SK-N-SH (cell line): ENCODE measurements around the gene IGF1R. TPM values are rescaled to one million over a fixed set of nuclear protein-coding genes. Genes with fewer than 3 reads are reported as not detected.

Source experiments
- CTCF ChIA-PET: fragments of 300-600, 350-600 bp; formaldehyde crosslinking; extraction: SDS; loops from one replicate; lab custom pipeline; 2021; lab: Yijun Ruan, JAX
- POLR2A ChIA-PET: fragments of 350-600 bp; sonication (Branson Sonifier 250); formaldehyde crosslinking; extraction: SDS; loops from one replicate; lab custom pipeline; 2020; ENCODE audit warnings: antibody characterized with exemption, inconsistent platforms; lab: Yijun Ruan, JAX
- DNase-seq: peaks from one replicate; pipeline ENCODE4 v3.0.0; 2012
- H2AFZ ChIP-seq: fragments of 200-600 bp; sonication (generic); 2 replicates; pipeline ENCODE4 v1.8.1; 2016; ENCODE audit warnings: antibody characterized with exemption, mild to moderate bottlenecking, low read depth
- H3F3A ChIP-seq: fragments of 200-600 bp; sonication (generic); replicated peaks from 2 replicates; pipeline ENCODE3; 2016; ENCODE audit warnings: antibody characterized with exemption, mild to moderate bottlenecking; ENCODE audit not compliant: insufficient read depth
- H3K27ac ChIP-seq, 2 experiments: fragments of 200-500 bp in 1 of 2; fragments of 200-600 bp in 1 of 2; sonication (Bioruptor generic) in 1 of 2; sonication (generic), shearing (Covaris generic) in 1 of 2; 2 replicates each; pipeline versions ENCODE4 v1.5.1 to v1.6.1; 2014 to 2016; ENCODE audit warnings: low read depth in 2 of 2, inconsistent platforms in 1 of 2, low read length in 1 of 2, mild to moderate bottlenecking in 1 of 2, mixed read lengths in 1 of 2
- H3K27me3 ChIP-seq: fragments of 200-600 bp; sonication (generic), shearing (Covaris generic); 2 replicates; pipeline ENCODE4 v1.6.1; 2016; ENCODE audit warnings: mixed run types; ENCODE audit not compliant: insufficient read depth
- H3K36me3 ChIP-seq, 2 experiments: fragments of 200-500 bp in 1 of 2; fragments of 200-600 bp in 1 of 2; sonication (Bioruptor generic) in 1 of 2; sonication (generic) in 1 of 2; replicated peaks in 1 of 2; 2 replicates each; pipeline versions ENCODE3 to v1.5.1; 2014 to 2016; ENCODE audit warnings: low read length in 1 of 2, mild to moderate bottlenecking in 1 of 2; ENCODE audit not compliant: insufficient read depth in 2 of 2, control insufficient read depth in 1 of 2
- H3K4me1 ChIP-seq, 2 experiments: fragments of 200-500 bp in 1 of 2; fragments of 200-600 bp in 1 of 2; sonication (Bioruptor generic) in 1 of 2; sonication (generic), shearing (Covaris generic) in 1 of 2; 2 replicates each; pipeline versions ENCODE4 v1.5.1 to v1.6.1; 2014 to 2016; ENCODE audit warnings: low read depth in 1 of 2, low read length in 1 of 2, mixed run types in 1 of 2; ENCODE audit not compliant: insufficient read depth in 2 of 2, control insufficient read depth in 1 of 2
- H3K4me2 ChIP-seq: fragments of 200-600 bp; sonication (generic), shearing (Covaris generic); 2 replicates; pipeline ENCODE4 v1.6.1; 2017; ENCODE audit warnings: mixed run types
- H3K4me3 ChIP-seq, 2 experiments: fragments of 200-500 bp in 1 of 2; fragments of 200-600 bp in 1 of 2; sonication (Bioruptor generic) in 1 of 2; sonication (generic), shearing (Covaris generic) in 1 of 2; 2 replicates each; pipeline versions ENCODE4 v1.5.1 to v1.8.1; 2014 to 2016; ENCODE audit warnings: low read depth in 2 of 2, inconsistent platforms in 1 of 2, low read length in 1 of 2, mild to moderate bottlenecking in 1 of 2, mixed read lengths in 1 of 2, moderate library complexity in 1 of 2
- H3K79me2 ChIP-seq: fragments of 200-600 bp; sonication (generic); 2 replicates; pipeline ENCODE4 v1.8.1; 2017; ENCODE audit warnings: mild to moderate bottlenecking; ENCODE audit not compliant: insufficient read depth
- H3K9ac ChIP-seq: fragments of 200-600 bp; sonication (generic); 2 replicates; pipeline ENCODE4 v1.6.1; 2017; ENCODE audit warnings: mixed run types
- H3K9me2 ChIP-seq: fragments of 200-600 bp; sonication (generic); 2 replicates; pipeline ENCODE4 v1.6.1; 2017; ENCODE audit warnings: mixed run types
- H3K9me3 ChIP-seq: fragments of 200-600 bp; sonication (generic); 2 replicates; pipeline ENCODE4 v1.6.1; 2017; ENCODE audit warnings: mixed run types, mild to moderate bottlenecking, moderate library complexity
- H4K20me1 ChIP-seq: fragments of 200-600 bp; sonication (generic); 2 replicates; pipeline ENCODE4 v1.6.1; 2017; ENCODE audit warnings: mild to moderate bottlenecking, mixed run types; ENCODE audit not compliant: insufficient read depth
- CHD2 ChIP-seq: fragments of 150-350 bp; IDR thresholded peaks from 2 replicates; pipeline ENCODE4 v1.6.1; 2018; ENCODE audit warnings: low read length; ENCODE audit not compliant: partially characterized antibody
- EZH2phosphoT487 ChIP-seq: fragments of 200-600 bp; sonication (generic); IDR thresholded peaks from 2 replicates; pipeline ENCODE4 v1.6.1; 2017; ENCODE audit warnings: low read depth, mixed run types, mild to moderate bottlenecking, antibody characterized with exemption, moderate library complexity, borderline replicate concordance
- MXI1 ChIP-seq: IDR thresholded peaks from 2 replicates; pipeline ENCODE4 v1.6.1; 2012; ENCODE audit warnings: mild to moderate bottlenecking, low read depth, low read length, improper control_type of control experiment
- NRF1 ChIP-seq: IDR thresholded peaks from 2 replicates; pipeline ENCODE4 v1.6.1; 2012; ENCODE audit warnings: low read depth, mild to moderate bottlenecking, low read length
- RAD21 ChIP-seq: IDR thresholded peaks from 2 replicates; pipeline ENCODE4 v1.6.1; 2012; ENCODE audit warnings: mild to moderate bottlenecking, low read length
- RXRA ChIP-seq: IDR thresholded peaks from 2 replicates; pipeline ENCODE4 v1.4.0; 2012; ENCODE audit warnings: low read depth, mild to moderate bottlenecking, borderline replicate concordance
- SIN3A ChIP-seq: IDR thresholded peaks from 2 replicates; pipeline ENCODE4 v1.6.1; 2012; ENCODE audit warnings: low read depth, mild to moderate bottlenecking, low read length, moderate library complexity, borderline replicate concordance
- SMC3 ChIP-seq: IDR thresholded peaks from 2 replicates; pipeline ENCODE4 v1.6.1; 2012; ENCODE audit warnings: low read depth, low read length, improper control_type of control experiment
- TAF1 ChIP-seq: IDR thresholded peaks from 2 replicates; pipeline ENCODE4 v1.6.1; 2012; ENCODE audit warnings: low read depth, mild to moderate bottlenecking, low read length, moderate library complexity, borderline replicate concordance
- YY1 ChIP-seq: IDR thresholded peaks from 2 replicates; pipeline ENCODE4 v1.4.0; 2012; ENCODE audit warnings: low read depth, mild to moderate bottlenecking
- WGBS: methylation state at CpG from one replicate; pipeline ENCODE4 v1.1.6; 2017; ENCODE audit warnings: low lambda C conversion rate; 5-methylcytosine and 5-hydroxymethylcytosine counted together
- polyA plus RNA-seq, 3 experiments: library from polyadenylated mRNA; depleted of rRNA; stranded (reverse); fragments of >200 nt; gene quantifications; 2 replicates each; pipeline ENCODE4 v1.2.3, GENCODE V29; 2012
- TF ChIP-seq, protein P1 (sequence below): IDR thresholded peaks from 2 replicates; pipeline ENCODE4 v1.6.1; 2012; ENCODE audit warnings: mild to moderate bottlenecking, low read depth, low read length, moderate library complexity
- TF ChIP-seq, protein P2 (sequence below): IDR thresholded peaks from 2 replicates; pipeline ENCODE4 v1.4.0; 2012; ENCODE audit warnings: low read depth

IGF1R gene
- polyA plus RNA-seq, 1 of the 3 experiments (the other 2 are of a cell fraction) = 9.5 TPM

DNA sequence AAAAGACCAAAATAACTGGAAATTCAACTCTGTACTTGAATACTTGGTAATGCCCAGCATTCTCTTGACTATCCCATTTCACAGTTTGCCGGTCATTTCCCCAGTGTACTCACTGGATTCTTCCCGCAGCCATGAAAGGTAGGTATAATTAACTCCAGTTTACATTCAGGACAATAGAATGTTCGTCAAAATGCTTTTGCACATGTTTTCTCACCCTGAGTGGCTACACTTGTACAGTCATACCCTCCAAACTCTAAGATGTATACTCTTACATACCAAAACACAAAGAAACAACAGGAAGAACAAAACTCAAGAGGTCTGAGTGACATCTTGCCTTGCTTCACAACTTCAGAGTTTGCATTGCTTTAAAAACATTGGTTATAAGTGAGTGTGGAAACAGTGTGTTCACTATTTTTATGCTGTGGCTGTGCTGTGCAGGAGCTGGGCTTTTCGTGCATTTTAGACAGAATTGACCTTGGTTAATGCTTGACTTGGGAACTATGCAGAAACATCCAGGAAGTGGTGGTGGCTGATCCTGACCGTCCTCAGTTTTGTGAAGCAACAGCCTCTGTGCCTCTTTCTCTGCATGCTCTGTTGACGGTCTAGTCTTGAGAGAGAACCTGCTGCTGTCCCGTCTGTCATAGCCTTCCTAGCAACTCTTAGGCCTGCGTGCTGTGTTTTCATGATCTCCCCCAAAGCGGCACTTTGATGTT lies 90.5 kb downstream of the IGF1R start:
- H3K4me2 ChIP-seq = no peak overlapping the region
- no peak for TF ChIP-seq SIN3A
- no peak for TF ChIP-seq TAF1
- TF ChIP-seq YY1 = no peak
- no peak for TF ChIP-seq RAD21
- TF ChIP-seq SMC3 = no peak
- no peak for TF ChIP-seq RXRA
- no peak for TF ChIP-seq EZH2phosphoT487
- no peak for TF ChIP-seq MXI1
- TF ChIP-seq, protein P1, sequence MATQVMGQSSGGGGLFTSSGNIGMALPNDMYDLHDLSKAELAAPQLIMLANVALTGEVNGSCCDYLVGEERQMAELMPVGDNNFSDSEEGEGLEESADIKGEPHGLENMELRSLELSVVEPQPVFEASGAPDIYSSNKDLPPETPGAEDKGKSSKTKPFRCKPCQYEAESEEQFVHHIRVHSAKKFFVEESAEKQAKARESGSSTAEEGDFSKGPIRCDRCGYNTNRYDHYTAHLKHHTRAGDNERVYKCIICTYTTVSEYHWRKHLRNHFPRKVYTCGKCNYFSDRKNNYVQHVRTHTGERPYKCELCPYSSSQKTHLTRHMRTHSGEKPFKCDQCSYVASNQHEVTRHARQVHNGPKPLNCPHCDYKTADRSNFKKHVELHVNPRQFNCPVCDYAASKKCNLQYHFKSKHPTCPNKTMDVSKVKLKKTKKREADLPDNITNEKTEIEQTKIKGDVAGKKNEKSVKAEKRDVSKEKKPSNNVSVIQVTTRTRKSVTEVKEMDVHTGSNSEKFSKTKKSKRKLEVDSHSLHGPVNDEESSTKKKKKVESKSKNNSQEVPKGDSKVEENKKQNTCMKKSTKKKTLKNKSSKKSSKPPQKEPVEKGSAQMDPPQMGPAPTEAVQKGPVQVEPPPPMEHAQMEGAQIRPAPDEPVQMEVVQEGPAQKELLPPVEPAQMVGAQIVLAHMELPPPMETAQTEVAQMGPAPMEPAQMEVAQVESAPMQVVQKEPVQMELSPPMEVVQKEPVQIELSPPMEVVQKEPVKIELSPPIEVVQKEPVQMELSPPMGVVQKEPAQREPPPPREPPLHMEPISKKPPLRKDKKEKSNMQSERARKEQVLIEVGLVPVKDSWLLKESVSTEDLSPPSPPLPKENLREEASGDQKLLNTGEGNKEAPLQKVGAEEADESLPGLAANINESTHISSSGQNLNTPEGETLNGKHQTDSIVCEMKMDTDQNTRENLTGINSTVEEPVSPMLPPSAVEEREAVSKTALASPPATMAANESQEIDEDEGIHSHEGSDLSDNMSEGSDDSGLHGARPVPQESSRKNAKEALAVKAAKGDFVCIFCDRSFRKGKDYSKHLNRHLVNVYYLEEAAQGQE = no peak
- no peak for TF ChIP-seq CHD2
- H3F3A ChIP-seq = no peaks in the 10 kb centered on the region
- no peak overlapping the region for H3K9ac ChIP-seq
- no peak overlapping the region; a peak in 1 of 4 replicates for H3K27ac ChIP-seq
- H3K79me2 ChIP-seq = peaks cover 92% of the 10 kb centered on the region
- no peaks in the 10 kb centered on the region for H3K27me3 ChIP-seq
- H3K9me3 ChIP-seq = no peaks in the 10 kb centered on the region
- POLR2A ChIA-PET = no interaction called here
- H3K36me3 ChIP-seq = no peaks in the 10 kb centered on the region
- no peak for DNase-seq
- H3K4me3 ChIP-seq = no peak overlapping the region
- CTCF ChIA-PET = interaction anchor here (1.2 kb wide), 1 partner anchor 26 kb away, joined by 3 read pairs; no protein-coding TSS in a partner anchor
- peaks cover 11% of the 10 kb centered on the region; the same call in 1 of the 2 replicates for H4K20me1 ChIP-seq
- WGBS = 85% methylated on average over 9 of the region's 9 CpGs
- peaks cover 23 to 43% of the 10 kb centered on the region in 2 experiments for H3K4me1 ChIP-seq
- H3K9me2 ChIP-seq = no peaks in the 10 kb centered on the region
- no peak overlapping the region for H2AFZ ChIP-seq

DNA sequence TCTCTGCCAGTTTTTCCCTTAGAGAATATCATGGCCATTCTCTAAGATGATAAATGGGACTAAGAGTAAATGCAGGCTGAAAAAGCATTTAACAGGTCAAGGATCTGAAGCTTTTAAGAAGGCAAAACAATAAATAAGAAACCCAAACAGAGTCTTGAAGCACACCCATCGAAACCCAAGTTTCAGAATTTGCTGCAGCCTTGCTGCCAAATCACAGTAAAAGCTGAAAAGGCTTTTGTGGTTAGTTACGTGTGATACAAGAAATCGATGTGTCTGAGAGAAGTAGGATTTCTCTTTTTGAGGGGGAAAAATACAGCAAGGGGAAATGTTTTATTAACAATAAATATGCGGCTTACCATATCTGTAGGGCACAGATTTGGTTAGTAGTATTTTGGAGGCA lies 92.0 kb downstream of the IGF1R start:
- H3K9me2 ChIP-seq = no peaks in the 10 kb centered on the region
- H2AFZ ChIP-seq = no peak overlapping the region
- H3K27ac ChIP-seq = no peak overlapping the region
- no peaks in the 10 kb centered on the region for H3K9me3 ChIP-seq
- no peaks in the 10 kb centered on the region for H3K36me3 ChIP-seq
- ChIA-PET CTCF (interaction anchor here (1.2 kb wide), 2 partner anchors 20 to 91 kb away, joined by 3 read pairs; no protein-coding TSS in a partner anchor), POLR2A (no interaction called here)
- H3K4me1 ChIP-seq = peaks cover 11 to 41% of the 10 kb centered on the region in 2 experiments
- H3K4me2 ChIP-seq = no peak overlapping the region
- WGBS = 95% methylated on average over 4 of the region's 4 CpGs
- H3K4me3 ChIP-seq = no peak overlapping the region
- peaks cover 21% of the 10 kb centered on the region; the same call in 1 of the 2 replicates for H4K20me1 ChIP-seq
- no peaks in the 10 kb centered on the region for H3F3A ChIP-seq
- H3K79me2 ChIP-seq = peaks cover 87% of the 10 kb centered on the region
- DNase-seq = no peak
- no peaks in the 10 kb centered on the region for H3K27me3 ChIP-seq
- H3K9ac ChIP-seq = no peak overlapping the region
- no peak for TF ChIP-seq NRF1
- no peak for TF ChIP-seq YY1
- TF ChIP-seq, protein P2, sequence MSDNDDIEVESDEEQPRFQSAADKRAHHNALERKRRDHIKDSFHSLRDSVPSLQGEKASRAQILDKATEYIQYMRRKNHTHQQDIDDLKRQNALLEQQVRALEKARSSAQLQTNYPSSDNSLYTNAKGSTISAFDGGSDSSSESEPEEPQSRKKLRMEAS = no peak
- TF ChIP-seq RXRA = no peak
